Endodermal cell (in vitro differentiated cells): Measurements from ENCODE around the gene PAQR9. TPM values are rescaled to one million over a fixed set of nuclear protein-coding genes. Genes with fewer than 3 reads are reported as not detected.
A peak's percentile ranks its signal among the peaks of the same experiment; 100 is the strongest.

Experiments
- DNase-seq: peaks from one replicate; pipeline ENCODE4 v3.0.0-alpha.2; 2017
- H3K27ac ChIP-seq: 2 replicates; pipeline ENCODE4 v1.5.1; 2013; ENCODE audit warnings: mild to moderate bottlenecking, low read depth, low read length, moderate library complexity
- H3K27me3 ChIP-seq: 2 replicates; pipeline ENCODE4 v1.6.1; 2013; ENCODE audit warnings: mild to moderate bottlenecking, low read length, moderate library complexity; ENCODE audit not compliant: insufficient read depth, control insufficient read depth, poor library complexity, severe bottlenecking
- H3K36me3 ChIP-seq: 2 replicates; pipeline ENCODE4 v1.7.0; 2013; ENCODE audit warnings: mild to moderate bottlenecking, low read length, moderate library complexity; ENCODE audit not compliant: control insufficient read depth, insufficient read depth
- H3K4me1 ChIP-seq: one replicate; pipeline ENCODE4 v1.7.0; 2013; ENCODE audit warnings: low read length; ENCODE audit not compliant: control insufficient read depth, insufficient read depth
- H3K4me3 ChIP-seq: 2 replicates; pipeline ENCODE4 v1.5.1; 2013; ENCODE audit warnings: mild to moderate bottlenecking, low read length, moderate library complexity
- H3K9ac ChIP-seq: 2 replicates; pipeline ENCODE4 v1.6.1; 2013; ENCODE audit warnings: mild to moderate bottlenecking, low read length, moderate library complexity; ENCODE audit not compliant: poor library complexity, severe bottlenecking; ENCODE audit errors: extremely low read depth
- H3K9me3 ChIP-seq: 2 replicates; pipeline ENCODE4 v1.6.1; 2013; ENCODE audit warnings: mild to moderate bottlenecking, low read length, moderate library complexity; ENCODE audit not compliant: control insufficient read depth
- H3K27ac Mint-ChIP-seq: 2 replicates; pipeline ENCODE4 v1.8.0; 2020; ENCODE audit warnings: mixed read lengths
- H3K27me3 Mint-ChIP-seq: 2 replicates; pipeline ENCODE4 v1.8.0; 2021; ENCODE audit warnings: mild to moderate bottlenecking, mixed read lengths; ENCODE audit not compliant: insufficient read depth
- H3K36me3 Mint-ChIP-seq: 2 replicates; pipeline ENCODE4 v1.8.0; 2020; ENCODE audit warnings: low read depth, mixed read lengths
- H3K4me1 Mint-ChIP-seq: 2 replicates; pipeline ENCODE4 v1.8.0; 2020; ENCODE audit warnings: mixed read lengths
- H3K4me3 Mint-ChIP-seq: 2 replicates; pipeline ENCODE4 v1.8.0; 2020; ENCODE audit warnings: mild to moderate bottlenecking, moderate library complexity, mixed read lengths
- H3K9me3 Mint-ChIP-seq: 2 replicates; pipeline ENCODE4 v1.8.0; 2020; ENCODE audit warnings: mild to moderate bottlenecking, mixed read lengths
- CTCF ChIP-seq: fragments of 200-600 bp; sonication (generic); conservative IDR thresholded peaks from 2 replicates; pipeline ENCODE4 v1.5.0; 2021; ENCODE audit warnings: antibody characterized with exemption, mild to moderate bottlenecking
- WGBS, 2 experiments: methylation state at CpG; one replicate each; pipeline versions ENCODE4 v1.1.5 to v1.1.7; 2013; ENCODE audit warnings: missing lambda C conversion rate in 2 of 2, mixed read lengths in 1 of 2; ENCODE audit not compliant: insufficient coverage in 1 of 2, insufficient read length in 1 of 2; 5-methylcytosine and 5-hydroxymethylcytosine counted together
- total RNA-seq, 2 donors: library from RNA; stranded (reverse); fragmentation: NEBNext Ultra II Directional in 1 of 2; extraction: Animal tissue kit (Norgen Biotek cat#: 25700) in 1 of 2; gene quantifications; 2 replicates in 1 of 2; 3 replicates in 1 of 2; pipeline ENCODE4 v1.2.1, GENCODE V29; 2021

The PAQR9 gene
- total RNA-seq, 2 donors from 2014 or later: 4.2 to 11.1 TPM

GRCh38 chr3:143004823-143005222 is 41.3 kb upstream of the PAQR9 start:
- H3K27ac Mint-ChIP-seq: no peak overlapping the region
- WGBS, 2 experiments: 100% methylated on average over 2 of the region's 2 CpGs; no CpG with 5 or more reads in 1 of the 2 experiments
- H3K4me1 Mint-ChIP-seq: peaks cover 17% of the 10 kb centered on the region
- H3K36me3 ChIP-seq: no peaks in the 10 kb centered on the region
- no peaks in the 10 kb centered on the region for H3K27me3 ChIP-seq
- no peak overlapping the region for H3K27ac ChIP-seq
- no peak overlapping the region for H3K4me3 Mint-ChIP-seq
- no peaks in the 10 kb centered on the region for H3K9me3 ChIP-seq
- no peaks in the 10 kb centered on the region for H3K27me3 Mint-ChIP-seq
- TF ChIP-seq CTCF: no peak
- DNase-seq: no peak
- peaks cover under 1% of the 10 kb centered on the region for H3K4me1 ChIP-seq
- H3K9ac ChIP-seq: no peak overlapping the region
- H3K4me3 ChIP-seq: no peak overlapping the region
- no peaks in the 10 kb centered on the region for H3K9me3 Mint-ChIP-seq
- H3K36me3 Mint-ChIP-seq: peaks cover 2% of the 10 kb centered on the region

GRCh38 chr3:143002727-143003126 is 39.3 kb upstream of the PAQR9 start:
- peaks cover 2% of the 10 kb centered on the region for H3K36me3 Mint-ChIP-seq
- WGBS, 2 experiments: 8 to 9% methylated on average over 3 to 9 of the region's 9 CpGs
- peak overlapping the region; percentile 94 for H3K9ac ChIP-seq
- TF ChIP-seq CTCF: no peak
- peak overlapping the region; percentile 80 for H3K4me3 Mint-ChIP-seq
- peaks cover 22% of the 10 kb centered on the region for H3K4me1 Mint-ChIP-seq
- H3K27me3 Mint-ChIP-seq: no peaks in the 10 kb centered on the region
- no peak for DNase-seq
- no peaks in the 10 kb centered on the region for H3K36me3 ChIP-seq
- H3K27ac ChIP-seq: no peak overlapping the region
- H3K9me3 ChIP-seq: no peaks in the 10 kb centered on the region
- peaks cover 6% of the 10 kb centered on the region for H3K4me1 ChIP-seq
- no peaks in the 10 kb centered on the region for H3K9me3 Mint-ChIP-seq
- peak overlapping the region; percentile 92 for H3K4me3 ChIP-seq
- no peaks in the 10 kb centered on the region for H3K27me3 ChIP-seq
- H3K27ac Mint-ChIP-seq: peak overlapping the region; percentile 48

GRCh38 chr3:143002083-143002712 is 38.7 kb upstream of the PAQR9 start:
- peak overlapping the region; percentile 92 for H3K4me3 ChIP-seq
- no peaks in the 10 kb centered on the region for H3K36me3 ChIP-seq
- peak overlapping the region; percentile 80 for H3K4me3 Mint-ChIP-seq
- no peaks in the 10 kb centered on the region for H3K9me3 Mint-ChIP-seq
- peak overlapping the region; percentile 84 for H3K27ac ChIP-seq
- DNase-seq: no peak
- peaks cover 6% of the 10 kb centered on the region for H3K4me1 ChIP-seq
- peaks cover 21% of the 10 kb centered on the region for H3K4me1 Mint-ChIP-seq
- H3K27me3 ChIP-seq: no peaks in the 10 kb centered on the region
- H3K9ac ChIP-seq: peak overlapping the region; percentile 94
- no peaks in the 10 kb centered on the region for H3K27me3 Mint-ChIP-seq
- WGBS, 2 experiments: 1% methylated on average over 17 to 19 of the region's 19 CpGs
- H3K27ac Mint-ChIP-seq: peak overlapping the region; percentile 99
- TF ChIP-seq CTCF: no peak
- peaks cover 2% of the 10 kb centered on the region for H3K36me3 Mint-ChIP-seq
- H3K9me3 ChIP-seq: no peaks in the 10 kb centered on the region
